Measurements from ENCODE around the gene UNC13B. TPM values are rescaled to one million over a fixed set of nuclear protein-coding genes. Genes with fewer than 3 reads are reported as not detected.

UNC13B gene
- total RNA-seq, 2 donors from 2014 or later: 20.2 to 29.3 TPM

- TF ChIP-seq, protein P1, sequence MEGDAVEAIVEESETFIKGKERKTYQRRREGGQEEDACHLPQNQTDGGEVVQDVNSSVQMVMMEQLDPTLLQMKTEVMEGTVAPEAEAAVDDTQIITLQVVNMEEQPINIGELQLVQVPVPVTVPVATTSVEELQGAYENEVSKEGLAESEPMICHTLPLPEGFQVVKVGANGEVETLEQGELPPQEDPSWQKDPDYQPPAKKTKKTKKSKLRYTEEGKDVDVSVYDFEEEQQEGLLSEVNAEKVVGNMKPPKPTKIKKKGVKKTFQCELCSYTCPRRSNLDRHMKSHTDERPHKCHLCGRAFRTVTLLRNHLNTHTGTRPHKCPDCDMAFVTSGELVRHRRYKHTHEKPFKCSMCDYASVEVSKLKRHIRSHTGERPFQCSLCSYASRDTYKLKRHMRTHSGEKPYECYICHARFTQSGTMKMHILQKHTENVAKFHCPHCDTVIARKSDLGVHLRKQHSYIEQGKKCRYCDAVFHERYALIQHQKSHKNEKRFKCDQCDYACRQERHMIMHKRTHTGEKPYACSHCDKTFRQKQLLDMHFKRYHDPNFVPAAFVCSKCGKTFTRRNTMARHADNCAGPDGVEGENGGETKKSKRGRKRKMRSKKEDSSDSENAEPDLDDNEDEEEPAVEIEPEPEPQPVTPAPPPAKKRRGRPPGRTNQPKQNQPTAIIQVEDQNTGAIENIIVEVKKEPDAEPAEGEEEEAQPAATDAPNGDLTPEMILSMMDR (IDR thresholded peaks at IDR 0.05): no peak
- no peak for TF ChIP-seq POLR2A (IDR thresholded peaks at IDR 0.05)
- no peaks in the 10 kb centered on the region for H3K36me3 ChIP-seq (replicated peaks in 1 of 2; ENCODE audit: insufficient read depth in 1 of 2, low read depth in 2 of 2)
- ATAC-seq (no peak), DNase-seq (no peak)
- WGBS, 2 donors: 85 to 100% methylated on average over 1 of the region's 1 CpG
- H3K9me3 ChIP-seq: no peaks in the 10 kb centered on the region
- H3K27me3 ChIP-seq: no peaks in the 10 kb centered on the region
- H3K27ac ChIP-seq: no peak overlapping the region
- intact Hi-C loops (cut with DNase I): loop anchor here (5.0 kb wide), 1 partner anchor 143 kb away; the partner anchor contains the start of gene ATOSB
- H3K4me3 ChIP-seq: no peak overlapping the region
- H3K4me1 ChIP-seq: peaks cover 23% of the 10 kb centered on the region
Observed at GRCh38 chr9:35260186-35260585, 98.4 kb downstream of the UNC13B start.

DNA sequence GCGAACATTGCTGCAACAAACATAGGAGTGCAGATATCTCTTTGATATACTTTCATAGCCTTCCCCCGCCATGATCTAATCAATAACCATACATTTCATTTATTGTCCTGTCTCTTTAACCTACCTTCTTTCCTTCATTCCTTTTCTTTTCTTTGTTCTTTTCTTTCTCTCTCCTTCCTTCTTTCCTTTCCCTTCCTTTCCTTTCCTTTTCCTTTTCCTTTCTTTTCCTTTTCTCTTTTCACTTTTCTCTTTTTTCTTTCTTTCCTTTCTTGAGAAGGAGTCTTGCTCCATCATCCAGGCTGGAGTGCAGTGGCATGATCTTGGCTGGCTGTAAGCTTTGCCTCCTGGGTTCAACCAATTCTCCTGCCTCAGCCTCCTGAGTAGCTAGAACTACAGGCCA, 100.3 kb downstream of the UNC13B start:
- Histone ChIP-seq H3K27ac (no peak overlapping the region), H3K4me1 (peaks cover 17% of the 10 kb centered on the region), H3K4me3 (no peak overlapping the region), H3K36me3 (replicated peaks in 1 of 2; ENCODE audit: insufficient read depth in 1 of 2, low read depth in 2 of 2) (no peaks in the 10 kb centered on the region), H3K9me3 (no peaks in the 10 kb centered on the region), H3K27me3 (no peaks in the 10 kb centered on the region)
- DNase-seq: no peak
- TF ChIP-seq, protein P1 (IDR thresholded peaks at IDR 0.05): no peak
- no peak for TF ChIP-seq POLR2A (IDR thresholded peaks at IDR 0.05)
- intact Hi-C loops (cut with DNase I): loop anchor here (5.0 kb wide), 1 partner anchor 145 kb away; the partner anchor contains the start of gene ATOSB
- 91 to 100% methylated on average over 2 of the region's 2 CpGs for WGBS, 2 donors
- ATAC-seq: no peak

- H3K9me3 ChIP-seq: no peaks in the 10 kb centered on the region
- intact Hi-C loops (cut with DNase I): no loop called here
- DNase-seq (no peak), ATAC-seq (no peak)
- H3K4me3 ChIP-seq: no peak overlapping the region
- no peak overlapping the region for H3K27ac ChIP-seq
- H3K36me3 ChIP-seq (replicated peaks in 1 of 2; ENCODE audit: insufficient read depth in 1 of 2, low read depth in 2 of 2): no peaks in the 10 kb centered on the region
- TF ChIP-seq, protein P1 (IDR thresholded peaks at IDR 0.05): no peak
- no peak for TF ChIP-seq POLR2A (IDR thresholded peaks at IDR 0.05)
- H3K4me1 ChIP-seq: no peaks in the 10 kb centered on the region
- no peaks in the 10 kb centered on the region for H3K27me3 ChIP-seq
Observed at GRCh38 chr9:35267710-35268109, 105.9 kb downstream of the UNC13B start.

GRCh38 chr9:35269919-35270318, 108.1 kb downstream of the UNC13B start:
- Histone ChIP-seq H3K36me3 (replicated peaks in 1 of 2; ENCODE audit: insufficient read depth in 1 of 2, low read depth in 2 of 2) (no peaks in the 10 kb centered on the region), H3K4me3 (no peak overlapping the region), H3K4me1 (no peaks in the 10 kb centered on the region), H3K9me3 (no peaks in the 10 kb centered on the region), H3K27ac (no peak overlapping the region), H3K27me3 (no peaks in the 10 kb centered on the region)
- WGBS, 2 donors: 67 to 72% methylated on average over 1 of the region's 1 CpG
- DNase-seq (no peak), ATAC-seq (no peak)
- TF ChIP-seq POLR2A (IDR thresholded peaks at IDR 0.05): no peak
- TF ChIP-seq, protein P1 (IDR thresholded peaks at IDR 0.05): no peak
- intact Hi-C loops (cut with DNase I): no loop called here

- no peak overlapping the region for H3K4me3 ChIP-seq
- H3K36me3 ChIP-seq (replicated peaks in 1 of 2; ENCODE audit: insufficient read depth in 1 of 2, low read depth in 2 of 2): no peaks in the 10 kb centered on the region
- no peaks in the 10 kb centered on the region for H3K27me3 ChIP-seq
- TF ChIP-seq POLR2A (IDR thresholded peaks at IDR 0.05): no peak
- TF ChIP-seq, protein P1 (IDR thresholded peaks at IDR 0.05): no peak
- DNase-seq (no peak), ATAC-seq (no peak)
- no peaks in the 10 kb centered on the region for H3K9me3 ChIP-seq
- no peaks in the 10 kb centered on the region for H3K4me1 ChIP-seq
- WGBS, 2 donors: 42 to 50% methylated on average over 2 of the region's 2 CpGs
- no peak overlapping the region for H3K27ac ChIP-seq
- intact Hi-C loops (cut with DNase I): no loop called here
Observed at GRCh38 chr9:35271637-35272036, 109.8 kb downstream of the UNC13B start.

Measured in body of pancreas (tissue), 4 donors.